Stimulated activated CD8-positive, alpha-beta memory T cell treated with anti-CD3 and anti-CD28 coated beads, Interleukin-4, amount 100 ng/mL, for 4 hours (primary cell): ENCODE data around the gene CGB7.
A peak's percentile ranks its signal among the peaks of the same experiment; 100 is the strongest.
"Not testable (repeated sequence)": the region's sequence is repeated elsewhere in the genome, so short reads cannot be mapped to it uniquely, and the experiment has no call there.

Source experiments
- DNase-seq, 2 donors: peaks; one replicate each; pipeline ENCODE4 v3.0.0-alpha.2; 2020; ENCODE audit warnings: low read depth in 2 of 2, low spot score in 1 of 2

CGB7 gene

GRCh38 chr19:49073514-49074378, 16.2 kb upstream of the CGB7 start:
- DNase-seq, result no peak

- DNase-seq, result no peak
These were observed 14.5 kb upstream of the CGB7 start for GRCh38 chr19:49071860-49072547.

DNA sequence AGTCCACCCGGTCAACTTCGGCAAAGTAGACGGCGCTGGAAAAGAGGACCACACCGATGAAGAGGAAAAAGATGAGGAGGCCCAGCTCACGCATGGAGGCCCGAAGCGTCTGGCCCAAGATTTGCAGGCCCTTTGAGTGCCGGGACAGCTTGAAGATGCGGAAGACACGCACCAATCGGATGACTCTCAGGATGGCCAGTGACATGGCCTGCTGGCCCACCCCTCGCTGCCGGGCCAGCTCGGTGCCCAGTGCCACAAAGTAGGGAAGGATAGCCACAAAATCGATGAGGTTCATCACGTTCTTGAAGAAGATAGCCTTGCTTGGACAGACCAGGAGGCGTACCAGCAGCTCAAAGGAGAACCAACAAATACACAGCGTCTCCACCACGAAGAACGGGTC, 12.9 kb upstream of the CGB7 start:
- no peak for DNase-seq

- no peak for DNase-seq
These were observed 11.5 kb upstream of the CGB7 start for GRCh38 chr19:49069026-49069425.

- no peak for DNase-seq
These were observed 10.0 kb upstream of the CGB7 start for GRCh38 chr19:49067554-49067953.

DNA sequence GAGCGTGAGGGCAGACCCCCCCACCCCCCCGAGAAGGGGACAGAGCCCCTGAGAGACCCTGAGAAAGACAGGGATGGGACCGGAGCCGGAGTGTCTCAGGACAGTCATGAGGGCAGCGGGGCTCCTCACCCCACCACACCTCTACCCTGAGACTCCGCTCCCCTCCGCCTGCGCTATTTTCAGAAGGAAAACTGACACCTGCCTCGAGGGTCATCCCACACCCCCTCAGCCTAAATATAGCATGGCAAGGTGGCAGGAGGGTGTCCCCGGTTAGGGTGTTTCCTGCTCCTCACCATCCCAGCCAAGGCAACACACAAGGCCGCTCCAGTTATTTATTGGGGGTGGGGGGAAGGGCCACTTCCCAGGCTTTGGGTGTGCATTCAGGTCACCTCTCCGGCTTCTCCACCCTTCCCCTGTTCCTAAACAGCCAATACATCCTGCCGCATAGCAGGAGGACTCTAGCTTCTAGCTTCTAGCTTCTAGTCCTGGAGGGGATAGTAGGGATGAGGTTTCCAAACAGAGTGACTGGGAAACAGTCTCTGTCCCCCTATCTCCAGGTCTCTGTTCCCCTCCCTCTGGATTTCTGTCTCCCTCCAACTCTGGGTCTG, 8.5 kb upstream of the CGB7 start:
- no peak for DNase-seq

GRCh38 chr19:49064768-49065611, 7.4 kb upstream of the CGB7 start, which contains the start of gene NTF4:
Gene NTF4 (minus strand): TSS chr19:49064818. CDS start chr19:49061997, 2,821 bp downstream.
- no peak for DNase-seq

- DNase-seq, result no peak
These were observed 6.6 kb upstream of the CGB7 start for GRCh38 chr19:49064029-49064629.

- DNase-seq, result no peak
These were observed 3.9 kb upstream of the CGB7 start for GRCh38 chr19:49061445-49061844.

- DNase-seq, result no peak
These were observed 3.5 kb upstream of the CGB7 start for GRCh38 chr19:49061000-49061399.

GRCh38 chr19:49059053-49059452, 1.5 kb upstream of the CGB7 start:
- no peak for DNase-seq

GRCh38 chr19:49058562-49058961, 1.0 kb upstream of the CGB7 start:
- no peak for DNase-seq

DNA sequence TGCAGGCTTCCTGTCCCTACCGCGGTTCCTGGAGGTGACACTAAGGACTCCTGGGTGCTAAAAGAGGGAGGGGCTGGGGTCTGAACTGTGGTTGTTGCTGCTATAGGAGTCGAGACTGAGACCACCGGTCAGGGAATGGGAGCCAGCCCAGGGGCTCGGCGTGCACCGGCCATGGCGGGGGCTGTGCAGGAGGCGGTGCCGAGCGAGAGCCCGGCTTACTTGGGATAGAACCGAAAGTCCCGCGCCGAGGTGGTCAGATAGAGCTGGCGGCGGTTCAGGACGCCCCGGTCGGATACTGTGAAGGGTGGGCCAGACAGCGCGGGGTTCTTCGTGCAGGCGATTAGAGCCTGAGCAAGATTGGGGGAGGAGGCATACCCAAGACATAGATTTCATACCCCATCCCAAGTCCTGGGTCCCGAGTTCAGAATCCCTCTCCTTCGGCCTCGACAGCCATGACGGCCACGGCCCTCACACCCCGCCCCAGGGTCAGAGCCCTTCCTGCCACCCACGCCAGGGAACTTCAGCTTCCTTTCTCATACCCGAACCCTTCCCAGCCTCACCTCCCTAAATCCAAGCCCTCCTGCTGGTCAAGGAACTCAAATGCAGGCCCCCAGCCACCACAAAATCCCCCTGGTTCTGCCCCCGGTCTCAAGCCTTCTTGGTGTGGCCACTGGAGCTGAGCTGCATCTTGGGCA, 500 bp downstream of the CGB7 start:
- not testable (repeated sequence) for DNase-seq

GRCh38 chr19:49056101-49056901, 1.2 kb downstream of the CGB7 start:
- peak in 1 of 2 donors; percentile 23 for DNase-seq

GRCh38 chr19:49050376-49051033, 7.0 kb downstream of the CGB7 start:
- not testable (repeated sequence) for DNase-seq

GRCh38 chr19:49049834-49050233, 7.7 kb downstream of the CGB7 start:
- not testable (repeated sequence) for DNase-seq

GRCh38 chr19:49049011-49049410, 8.5 kb downstream of the CGB7 start, which contains the start of gene CGB8:
Gene CGB8 (minus strand): TSS chr19:49049111. CDS start chr19:49048739, 372 bp downstream.
- DNase-seq, result not testable (repeated sequence)

- not testable (repeated sequence) for DNase-seq
These were observed 14.0 kb downstream of the CGB7 start, which contains the start of gene CGB5 for GRCh38 chr19:49043548-49043947. Gene CGB5 (plus strand): TSS chr19:49043848. CDS start chr19:49044210, 362 bp downstream.
